Calu3 (cell line): Measurements from ENCODE around the gene ENOPH1. TPM values are rescaled to one million over a fixed set of nuclear protein-coding genes. Genes with fewer than 3 reads are reported as not detected.
"Not testable (repeated sequence)": the region's sequence is repeated elsewhere in the genome, so short reads cannot be mapped to it uniquely, and the experiment has no call there.

Experiments used
- BruUV-seq: library from RNA; stranded (reverse); fragments of 400-500 nt; replicated peaks from 2 replicates; lab custom pipeline; 2021; lab: Mats Ljungman, UMichigan
- CTCF ChIA-PET: fragments of 300-600 bp; sonication (Branson Sonifier 250); formaldehyde crosslinking; loops from one replicate; lab custom pipeline; 2022; ENCODE audit warnings: antibody characterized with exemption; lab: Charles Lee
- DNase-seq: peaks from one replicate; pipeline ENCODE4 v3.0.0; 2022
- H3K27ac Mint-ChIP-seq: one replicate; pipeline ENCODE4 v1.8.0; 2022; ENCODE audit warnings: mixed read lengths; ENCODE audit not compliant: unreplicated experiment
- H3K27me3 Mint-ChIP-seq: one replicate; pipeline ENCODE4 v1.8.0; 2022; ENCODE audit warnings: mixed read lengths; ENCODE audit not compliant: unreplicated experiment
- H3K36me3 Mint-ChIP-seq: one replicate; pipeline ENCODE4 v1.8.0; 2022; ENCODE audit warnings: mild to moderate bottlenecking, moderate library complexity, mixed read lengths; ENCODE audit not compliant: insufficient read depth, unreplicated experiment
- H3K4me1 Mint-ChIP-seq: one replicate; pipeline ENCODE4 v1.8.0; 2022; ENCODE audit warnings: mild to moderate bottlenecking, low read depth, mixed read lengths; ENCODE audit not compliant: unreplicated experiment
- H3K4me3 Mint-ChIP-seq: one replicate; pipeline ENCODE4 v1.8.0; 2022; ENCODE audit warnings: mild to moderate bottlenecking, low read depth, moderate library complexity, mixed read lengths; ENCODE audit not compliant: unreplicated experiment
- H3K9me3 Mint-ChIP-seq: one replicate; pipeline ENCODE4 v1.8.0; 2022; ENCODE audit warnings: low read depth, mixed read lengths; ENCODE audit not compliant: unreplicated experiment
- CTCF ChIP-seq: fragments of 200-600 bp; IDR thresholded peaks from one replicate; pipeline ENCODE4 v1.8.0; 2022; ENCODE audit warnings: antibody characterized with exemption; ENCODE audit not compliant: unreplicated experiment
- intact Hi-C: fragments of 100-400 bp; cut with micrococcal nuclease; formaldehyde crosslinking; loops from one replicate; pipeline ENCODE4 v1.10.0; 2022; ENCODE audit not compliant: unreplicated experiment
- total RNA-seq: library from RNA; stranded (reverse); gene quantifications from 2 replicates; pipeline ENCODE4 v1.2.3, GENCODE V29; 2022

Gene ENOPH1
- total RNA-seq, 1 experiment from 2014 or later, result 43.6 TPM

GRCh38 chr4:82382751-82383150 is 47.6 kb upstream of the ENOPH1 start:
- intact Hi-C loops, result no loop called here
- H3K27me3 Mint-ChIP-seq, result no peaks in the 10 kb centered on the region
- CTCF ChIA-PET, result no interaction called here
- H3K9me3 Mint-ChIP-seq, result peaks cover 5% of the 10 kb centered on the region
- no peak for DNase-seq
- H3K27ac Mint-ChIP-seq, result no peak overlapping the region
- BruUV-seq, result no TSS peak
- no peak for TF ChIP-seq CTCF
- H3K36me3 Mint-ChIP-seq, result no peaks in the 10 kb centered on the region
- no peak overlapping the region for H3K4me3 Mint-ChIP-seq
- peaks cover 12% of the 10 kb centered on the region for H3K4me1 Mint-ChIP-seq

GRCh38 chr4:82386312-82386711 is 44.1 kb upstream of the ENOPH1 start:
- H3K4me3 Mint-ChIP-seq, H3K36me3 Mint-ChIP-seq, H3K4me1 Mint-ChIP-seq, H3K9me3 Mint-ChIP-seq, intact Hi-C loops, DNase-seq, CTCF ChIA-PET, BruUV-seq, H3K27me3 Mint-ChIP-seq: not testable (repeated sequence)
- peak overlapping the region; percentile 26 for H3K27ac Mint-ChIP-seq

DNA sequence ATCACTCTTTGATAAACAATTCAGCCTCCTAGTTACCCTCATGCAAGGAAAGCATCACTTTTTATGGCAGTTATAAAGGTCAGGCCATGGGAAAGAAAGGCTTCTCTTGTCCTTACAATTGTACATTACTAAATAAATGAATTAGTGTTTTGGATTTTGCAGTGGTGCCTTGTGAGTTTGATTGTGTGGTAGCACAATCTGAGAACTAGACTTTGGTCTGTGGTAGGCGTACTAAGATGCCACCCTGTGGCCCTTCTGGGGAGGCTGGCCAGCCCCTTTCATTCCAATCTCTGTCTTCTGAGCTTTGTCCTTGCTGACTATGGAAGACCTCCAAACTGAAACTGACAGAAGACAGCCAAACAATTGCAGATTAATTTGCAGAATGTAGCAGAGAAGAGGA is 42.0 kb upstream of the ENOPH1 start:
- Mint-ChIP-seq H3K4me1 (no peaks in the 10 kb centered on the region), H3K27ac (no peak overlapping the region), H3K9me3 (peaks cover 5% of the 10 kb centered on the region), H3K27me3 (no peaks in the 10 kb centered on the region), H3K36me3 (no peaks in the 10 kb centered on the region), H3K4me3 (no peak overlapping the region)
- no peak for TF ChIP-seq CTCF
- CTCF ChIA-PET, result no interaction called here
- no TSS peak for BruUV-seq
- no peak for DNase-seq
- intact Hi-C loops, result no loop called here

GRCh38 chr4:82390061-82390460 is 40.3 kb upstream of the ENOPH1 start:
- H3K9me3 Mint-ChIP-seq, H3K27me3 Mint-ChIP-seq, BruUV-seq, H3K36me3 Mint-ChIP-seq, DNase-seq, CTCF ChIA-PET, intact Hi-C loops, H3K4me3 Mint-ChIP-seq, H3K27ac Mint-ChIP-seq: not testable (repeated sequence)
- peaks cover 11% of the 10 kb centered on the region for H3K4me1 Mint-ChIP-seq

- peak; percentile 71 for DNase-seq
- Mint-ChIP-seq H3K9me3 (peaks cover 2% of the 10 kb centered on the region), H3K4me3 (peak overlapping the region; percentile 42), H3K36me3 (peaks cover 8% of the 10 kb centered on the region), H3K4me1 (peaks cover 17% of the 10 kb centered on the region), H3K27me3 (no peaks in the 10 kb centered on the region), H3K27ac (peak overlapping the region; percentile 96)
- intact Hi-C loops, result loop anchor here (2.0 kb wide), 1 partner anchor 20 kb away; no protein-coding TSS in a partner anchor
- no TSS peak for BruUV-seq
- CTCF ChIA-PET, result interaction anchor here (0.7 to 1.0 kb wide), 4 partner anchors 15 to 34 kb away, joined by 3 to 6 read pairs (median 4); partner anchors contain the start of gene HNRNPD
- TF ChIP-seq CTCF, result no peak
Observed at GRCh38 chr4:82394896-82395295, 35.5 kb upstream of the ENOPH1 start.
